GM12874 (cell line): Measurements from ENCODE around the gene XPR1.

Source experiments
- TF ChIP-seq, protein P1 (sequence below): IDR thresholded peaks from 2 replicates; pipeline ENCODE4 v1.5.1; 2011; ENCODE audit warnings: low read depth, mild to moderate bottlenecking, control low read depth, low read length, moderate library complexity; ENCODE audit not compliant: insufficient read depth

XPR1 gene

DNA sequence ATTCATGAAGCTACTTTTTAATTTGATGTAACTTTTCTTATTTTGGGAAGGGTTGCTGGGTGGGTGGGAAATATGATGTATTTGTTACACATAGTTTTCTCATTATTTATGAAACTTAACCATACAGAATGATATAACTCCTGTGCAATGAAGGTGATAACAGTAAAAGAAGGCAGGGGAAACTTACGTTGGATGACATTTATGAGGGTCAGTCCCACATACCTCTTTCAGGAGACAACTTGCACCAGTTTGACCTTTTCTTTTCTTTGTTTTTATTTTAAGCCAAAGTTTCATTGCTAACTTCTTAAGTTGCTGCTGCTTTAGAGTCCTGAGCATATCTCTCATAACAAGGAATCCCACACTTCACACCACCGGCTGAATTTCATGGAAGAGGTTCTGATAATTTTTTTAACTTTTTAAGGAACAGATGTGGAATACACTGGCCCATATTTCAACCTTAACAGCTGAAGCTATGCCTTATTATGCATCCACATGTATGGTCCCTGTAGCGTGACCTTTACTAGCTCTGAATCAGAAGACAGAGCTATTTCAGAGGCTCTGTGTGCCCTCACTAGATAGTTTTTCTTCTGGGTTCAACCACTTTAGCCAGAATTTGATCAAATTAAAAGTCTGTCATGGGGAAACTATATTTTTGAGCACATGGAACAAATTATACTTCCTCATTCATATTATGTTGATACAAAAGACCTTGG is 252.9 kb downstream of the XPR1 start:
- TF ChIP-seq, protein P1, sequence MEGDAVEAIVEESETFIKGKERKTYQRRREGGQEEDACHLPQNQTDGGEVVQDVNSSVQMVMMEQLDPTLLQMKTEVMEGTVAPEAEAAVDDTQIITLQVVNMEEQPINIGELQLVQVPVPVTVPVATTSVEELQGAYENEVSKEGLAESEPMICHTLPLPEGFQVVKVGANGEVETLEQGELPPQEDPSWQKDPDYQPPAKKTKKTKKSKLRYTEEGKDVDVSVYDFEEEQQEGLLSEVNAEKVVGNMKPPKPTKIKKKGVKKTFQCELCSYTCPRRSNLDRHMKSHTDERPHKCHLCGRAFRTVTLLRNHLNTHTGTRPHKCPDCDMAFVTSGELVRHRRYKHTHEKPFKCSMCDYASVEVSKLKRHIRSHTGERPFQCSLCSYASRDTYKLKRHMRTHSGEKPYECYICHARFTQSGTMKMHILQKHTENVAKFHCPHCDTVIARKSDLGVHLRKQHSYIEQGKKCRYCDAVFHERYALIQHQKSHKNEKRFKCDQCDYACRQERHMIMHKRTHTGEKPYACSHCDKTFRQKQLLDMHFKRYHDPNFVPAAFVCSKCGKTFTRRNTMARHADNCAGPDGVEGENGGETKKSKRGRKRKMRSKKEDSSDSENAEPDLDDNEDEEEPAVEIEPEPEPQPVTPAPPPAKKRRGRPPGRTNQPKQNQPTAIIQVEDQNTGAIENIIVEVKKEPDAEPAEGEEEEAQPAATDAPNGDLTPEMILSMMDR: no peak

DNA sequence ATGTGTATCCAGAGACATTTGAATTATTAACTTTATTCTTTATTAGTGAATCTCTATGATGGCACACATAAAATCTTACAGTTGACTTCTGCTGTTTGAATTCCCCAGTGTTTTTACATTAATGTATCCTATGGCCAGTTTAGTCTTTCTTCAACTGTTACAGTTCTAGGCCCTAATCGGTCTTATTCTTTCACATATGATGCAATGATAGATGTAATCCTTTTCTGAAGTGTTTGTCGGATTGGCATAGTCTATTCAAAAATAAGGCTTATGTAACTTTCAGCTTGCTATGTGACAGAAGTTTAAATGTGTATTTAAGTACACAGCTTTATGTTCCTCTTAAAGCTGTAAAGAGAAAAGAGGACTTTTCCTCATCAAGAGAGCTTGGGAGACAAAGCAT is 254.5 kb downstream of the XPR1 start:
- TF ChIP-seq, protein P1: no peak

DNA sequence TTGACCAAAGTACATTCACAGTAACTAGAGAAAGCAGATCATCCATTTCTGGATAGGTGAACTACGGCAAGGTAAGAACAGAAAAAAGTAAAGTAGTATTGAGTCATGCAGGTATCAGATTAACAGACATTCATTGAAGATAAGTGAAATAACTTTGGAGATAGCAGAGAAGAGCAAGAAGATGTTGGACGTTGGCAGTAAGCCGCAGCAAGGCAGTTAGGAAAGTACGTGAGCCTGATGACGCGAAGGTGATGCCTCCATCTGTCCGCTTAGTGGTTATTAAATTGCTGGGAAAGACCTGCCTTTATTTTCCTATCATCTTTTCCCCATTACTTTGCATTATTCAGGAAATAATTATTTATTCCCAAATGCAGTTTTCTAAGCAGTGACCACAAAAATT is 256.0 kb downstream of the XPR1 start:
- TF ChIP-seq, protein P1: no peak

DNA sequence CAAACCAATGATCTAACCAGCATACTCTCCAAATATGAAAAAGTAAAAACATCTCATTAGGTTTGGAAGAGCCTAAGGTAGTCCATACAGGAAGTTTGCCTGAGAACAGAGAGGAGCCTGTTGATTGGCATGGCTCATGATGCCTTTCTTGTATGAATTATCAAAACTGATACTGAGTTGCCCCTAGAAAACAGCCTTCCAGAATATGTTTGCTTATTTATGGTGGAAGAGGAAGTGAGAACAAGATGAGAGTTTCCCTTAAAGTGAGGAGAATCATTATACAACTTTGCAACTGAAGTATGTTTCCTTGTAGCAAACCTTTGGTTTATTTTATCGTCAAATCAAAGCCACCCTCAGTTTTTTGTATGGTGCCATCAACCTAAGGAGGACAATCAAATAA is 257.0 kb downstream of the XPR1 start:
- TF ChIP-seq, protein P1: no peak

DNA sequence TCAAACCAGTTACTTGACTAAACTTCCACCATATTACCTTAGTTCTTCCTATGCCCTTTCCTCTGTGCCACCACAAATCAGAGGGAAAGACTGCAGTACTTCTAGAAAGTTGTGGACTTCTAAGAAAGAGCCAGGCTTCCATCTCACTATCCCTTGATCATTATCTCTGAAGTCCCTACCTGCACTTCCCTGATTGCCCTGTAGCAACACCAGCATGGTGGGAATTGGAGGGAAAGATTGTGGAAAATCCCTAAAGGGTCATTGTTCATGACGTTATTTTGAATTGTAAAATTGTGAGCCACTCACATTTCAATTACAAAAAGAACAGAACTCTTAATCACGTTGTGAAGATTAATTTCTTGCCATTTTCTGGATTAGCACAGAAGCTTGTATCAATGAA is 257.5 kb downstream of the XPR1 start:
- TF ChIP-seq, protein P1: no peak

DNA sequence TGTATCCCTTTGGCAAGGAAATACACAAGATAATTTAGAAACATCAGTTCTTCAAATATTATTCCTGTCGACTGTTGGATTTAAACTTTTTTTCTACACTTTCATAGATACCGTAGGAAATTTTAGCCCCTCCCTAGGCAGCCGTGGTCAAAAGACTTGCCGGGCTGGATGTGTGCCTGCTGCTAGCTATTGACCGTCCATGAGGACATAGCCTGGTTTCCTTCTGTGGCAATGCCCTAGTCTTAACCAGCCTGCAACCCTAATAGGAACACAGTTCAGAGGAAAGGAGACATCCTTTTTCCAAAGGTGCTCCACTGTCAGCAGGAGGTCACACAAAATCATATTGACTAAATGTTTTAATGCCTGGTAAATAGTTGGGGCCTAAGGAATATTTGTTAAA is 260.4 kb downstream of the XPR1 start:
- TF ChIP-seq, protein P1: no peak

DNA sequence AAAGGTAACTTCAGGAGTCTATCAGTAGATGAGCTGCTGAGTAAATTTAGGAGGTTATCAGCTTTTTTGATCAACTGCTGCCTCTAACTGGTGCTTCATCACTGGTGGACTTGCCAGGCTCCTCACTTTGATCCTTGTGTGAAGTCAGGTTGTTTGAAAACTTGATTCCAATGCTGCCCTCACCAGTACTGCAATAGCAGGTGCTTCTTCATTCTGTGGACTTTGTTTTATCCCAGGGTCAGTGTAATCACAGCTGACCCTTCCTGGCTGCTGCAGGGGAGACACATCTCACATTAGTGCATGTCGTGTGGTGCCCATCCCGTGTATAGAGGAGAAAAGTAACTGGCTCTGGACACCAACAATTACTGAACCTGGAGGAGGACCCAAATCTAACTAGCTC is 260.9 kb downstream of the XPR1 start:
- TF ChIP-seq, protein P1: no peak
